Stimulated activated CD4-positive, alpha-beta T cell treated with anti-CD3 and anti-CD28 coated beads, Interleukin-15, amount 100 ng/mL, for 48 hours (primary cell): ENCODE measurements around the gene SPTA1.
"Not testable (repeated sequence)": the region's sequence is repeated elsewhere in the genome, so short reads cannot be mapped to it uniquely, and the experiment has no call there.

ENCODE experiments used
- DNase-seq, 2 donors: peaks; one replicate each; pipeline ENCODE4 v3.0.0-alpha.2; 2020; ENCODE audit warnings: low read depth in 2 of 2

SPTA1 gene

GRCh38 chr1:158686111-158687009 is at the start of gene SPTA1:
SPTA1 (minus strand) TSS chr1:158686715; CDS start chr1:158686517, 198 bp downstream.
- no peak for DNase-seq

DNA sequence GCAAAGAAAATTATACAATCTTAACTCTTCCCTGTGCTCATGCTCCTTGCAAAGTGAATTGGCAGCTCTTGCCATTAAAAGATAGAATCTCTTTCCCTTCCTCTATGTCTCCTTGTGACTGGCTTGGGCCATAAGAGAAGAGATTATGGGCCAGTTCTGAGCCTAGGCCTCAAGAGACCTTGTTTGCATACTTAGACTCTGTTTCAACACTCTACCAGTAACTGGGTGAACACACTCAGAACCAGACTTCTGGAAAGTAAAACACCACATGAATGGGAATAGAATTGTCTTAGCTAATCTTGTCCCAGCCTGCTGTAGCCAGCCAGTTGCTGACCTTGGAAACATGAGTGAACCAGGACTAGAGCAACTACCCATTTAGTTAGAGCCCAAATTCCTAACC is 49.3 kb upstream of the SPTA1 start:
- no peak for DNase-seq

DNA sequence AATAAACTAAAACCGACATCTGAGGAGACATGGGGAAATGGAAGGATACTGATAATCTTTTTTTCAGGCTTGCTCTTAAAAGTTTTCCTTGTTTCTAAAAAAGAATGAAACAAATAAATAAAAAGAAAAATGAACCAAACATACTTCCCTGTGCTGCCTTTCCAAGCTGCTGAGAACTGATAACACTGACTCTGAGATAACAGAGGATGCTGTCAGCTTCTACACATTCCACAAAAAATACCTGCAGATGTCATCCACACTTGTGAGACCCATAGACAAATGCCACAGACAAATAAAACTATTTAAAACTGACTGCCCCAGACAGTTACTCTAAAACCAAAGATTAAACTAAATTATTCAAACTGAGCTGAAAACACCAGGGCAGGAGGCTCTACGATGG is 46.0 kb upstream of the SPTA1 start:
- DNase-seq: no peak

DNA sequence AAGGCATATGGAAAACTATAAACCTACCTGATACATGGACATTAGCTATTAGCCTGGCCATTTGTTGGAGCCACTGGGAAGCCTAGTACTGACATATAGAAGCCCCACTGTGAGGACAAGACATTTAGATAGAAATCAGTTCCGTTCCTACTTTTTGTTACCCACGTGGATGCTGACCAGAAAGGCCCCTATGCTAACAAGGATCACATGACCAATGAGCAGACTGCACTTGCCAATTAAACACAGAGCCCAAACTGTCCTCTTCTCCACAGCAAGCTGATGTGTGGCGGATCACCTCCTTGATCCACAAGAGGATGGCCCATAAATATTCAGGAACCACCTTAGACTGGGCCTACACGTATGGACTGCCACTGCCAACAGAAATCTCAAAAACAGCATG is 45.2 kb upstream of the SPTA1 start:
- no peak for DNase-seq

DNA sequence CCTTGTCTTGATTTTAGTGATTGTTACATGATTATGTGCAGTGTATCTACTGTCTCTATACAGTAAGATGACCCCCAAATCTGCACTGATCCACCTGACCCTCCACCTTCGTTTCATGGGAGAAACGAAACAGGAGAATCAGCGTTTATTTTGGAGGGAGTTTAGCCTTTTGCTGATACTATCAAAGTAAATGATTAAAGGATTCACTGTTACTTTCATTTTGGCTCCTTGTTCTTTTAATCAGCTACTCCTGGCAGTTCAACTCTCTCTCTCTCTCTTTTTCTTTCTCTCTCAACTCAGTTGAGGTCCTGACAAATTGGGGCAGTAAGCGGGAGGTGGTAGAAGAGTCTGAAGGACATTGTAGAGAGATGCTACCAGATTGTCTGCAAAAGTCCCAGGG is 43.9 kb upstream of the SPTA1 start:
- DNase-seq: no peak

GRCh38 chr1:158728510-158729225 is 42.2 kb upstream of the SPTA1 start:
- no peak for DNase-seq

GRCh38 chr1:158724442-158724841 is 37.9 kb upstream of the SPTA1 start:
- DNase-seq: no peak

DNA sequence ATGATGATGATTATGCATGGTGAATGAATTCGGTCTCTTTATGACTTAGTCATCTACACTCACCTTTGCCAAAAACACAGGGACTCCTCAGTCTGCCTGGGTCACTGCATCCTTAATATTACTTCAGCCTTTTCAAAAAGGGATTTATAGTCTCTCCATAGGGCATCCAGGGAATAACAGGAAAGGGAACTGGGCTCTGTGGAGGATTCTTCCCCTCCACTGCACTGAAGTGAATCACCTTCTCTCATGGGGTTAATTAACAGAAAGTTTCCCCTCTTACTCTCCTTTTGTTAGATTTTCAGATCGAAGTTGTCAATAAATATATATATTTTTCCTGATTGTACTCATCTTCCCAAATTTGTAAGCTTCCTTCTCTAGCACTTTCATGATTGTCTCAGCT is 34.1 kb upstream of the SPTA1 start, which contains the start of gene OR6K3:
TSS of gene OR6K3 (minus strand) at position 101 of the 400 bp plus-strand sequence. CDS start 2,605 bp downstream, outside the sequence.
- DNase-seq: no peak

DNA sequence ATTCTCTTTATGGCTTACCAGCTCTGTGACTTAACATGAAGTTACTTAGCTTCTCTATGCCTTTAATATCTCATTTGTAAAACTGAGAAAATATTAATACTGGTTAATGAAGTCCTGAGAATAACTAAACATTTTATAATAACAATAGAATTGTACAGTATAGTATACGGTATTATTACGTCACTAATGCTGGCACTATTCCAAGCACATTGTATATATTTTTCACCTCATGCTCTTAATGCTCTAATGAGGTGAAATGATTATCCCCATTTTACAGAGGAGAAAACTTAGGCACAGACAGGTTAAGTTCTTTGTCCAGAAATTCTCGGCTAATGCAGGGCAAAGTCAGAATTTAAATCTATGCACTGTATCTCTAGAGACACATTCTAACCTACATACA is 33.1 kb upstream of the SPTA1 start:
- DNase-seq: no peak

- no peak for DNase-seq
Observed at GRCh38 chr1:158717344-158717743, 30.8 kb upstream of the SPTA1 start.

GRCh38 chr1:158716335-158716734 is 29.8 kb upstream of the SPTA1 start:
- no peak for DNase-seq

- DNase-seq: no peak
Observed at GRCh38 chr1:158714754-158715153, 28.2 kb upstream of the SPTA1 start.

DNA sequence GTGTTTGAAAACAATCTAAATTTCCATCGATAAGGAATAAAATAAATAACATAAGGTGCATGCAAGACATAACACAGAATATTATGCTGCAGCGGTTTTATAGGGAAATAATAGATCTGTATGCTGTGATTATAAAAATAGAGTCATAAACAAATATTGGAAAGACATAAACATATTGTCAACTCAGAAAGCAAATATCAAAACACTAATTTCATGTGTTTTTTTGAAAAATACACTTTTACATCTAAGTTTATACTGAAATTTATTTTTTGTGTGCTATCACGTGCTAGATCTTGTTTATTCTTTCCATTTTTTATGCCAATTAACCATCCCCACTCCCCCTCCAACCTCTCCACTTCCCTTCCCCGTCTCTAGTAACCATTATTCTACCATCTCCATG is 24.6 kb upstream of the SPTA1 start:
- no peak for DNase-seq

DNA sequence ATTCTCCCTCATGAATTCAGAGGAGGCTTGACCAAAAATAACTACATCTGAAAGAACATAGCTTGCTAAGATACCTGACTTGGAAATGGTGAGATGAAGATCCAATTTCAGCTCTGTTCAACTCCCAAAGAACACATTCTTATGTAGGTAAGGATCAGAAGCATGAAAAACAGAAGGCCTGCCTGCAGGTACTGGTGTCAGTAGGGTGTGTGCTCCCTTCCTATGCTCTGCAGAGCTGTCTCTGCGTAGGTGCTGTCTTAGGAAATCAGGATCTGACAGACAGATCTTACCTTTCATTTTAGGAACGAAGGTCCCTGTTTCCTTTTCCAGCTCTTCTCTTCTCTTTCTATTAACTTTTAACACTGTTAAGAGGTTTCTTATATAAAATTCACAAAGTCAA is 19.6 kb upstream of the SPTA1 start:
- DNase-seq: no peak

GRCh38 chr1:158700552-158700951 is 14.0 kb upstream of the SPTA1 start, which contains the start of gene OR6K2:
OR6K2 (minus strand) TSS chr1:158700652; CDS start chr1:158700652, 0 bp downstream.
- no peak for DNase-seq

DNA sequence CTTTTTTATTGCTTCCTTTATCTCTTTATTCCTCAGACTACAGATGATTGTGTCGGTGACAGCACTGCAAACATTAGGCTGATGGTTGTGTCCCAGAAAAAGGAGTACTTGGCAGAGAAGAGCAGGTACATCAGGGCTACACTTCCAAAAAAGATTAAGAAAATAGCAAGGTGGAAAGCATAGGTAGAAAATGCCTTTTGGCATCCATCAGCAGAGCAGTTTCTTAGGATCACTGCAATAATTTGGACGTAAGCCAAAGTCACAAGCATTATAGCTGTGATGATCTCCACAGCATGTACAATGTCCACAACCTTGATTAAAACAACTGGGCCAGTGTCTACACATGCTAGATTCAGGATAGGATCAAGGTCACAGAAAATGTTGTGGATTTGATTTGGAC is 8.1 kb upstream of the SPTA1 start:
- DNase-seq: no peak

DNA sequence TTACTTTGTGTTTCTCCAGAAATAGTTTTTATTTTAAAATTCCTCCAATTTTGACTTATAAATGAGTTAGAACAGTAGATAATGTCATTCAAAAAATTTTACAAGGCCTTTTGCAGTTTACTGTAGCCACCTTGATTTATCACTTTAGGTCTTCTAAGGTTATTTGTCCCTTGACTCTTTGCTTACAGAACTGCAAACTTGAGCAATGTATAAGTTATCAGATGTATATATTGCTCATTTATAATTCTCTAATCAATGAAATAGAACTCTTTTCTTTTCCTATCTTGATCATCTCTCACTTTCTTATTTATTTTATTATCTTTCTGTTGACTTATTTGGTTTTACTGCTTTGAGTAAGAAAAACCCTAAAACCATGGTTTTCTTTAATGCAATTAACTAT is 5.8 kb upstream of the SPTA1 start:
- DNase-seq: no peak

DNA sequence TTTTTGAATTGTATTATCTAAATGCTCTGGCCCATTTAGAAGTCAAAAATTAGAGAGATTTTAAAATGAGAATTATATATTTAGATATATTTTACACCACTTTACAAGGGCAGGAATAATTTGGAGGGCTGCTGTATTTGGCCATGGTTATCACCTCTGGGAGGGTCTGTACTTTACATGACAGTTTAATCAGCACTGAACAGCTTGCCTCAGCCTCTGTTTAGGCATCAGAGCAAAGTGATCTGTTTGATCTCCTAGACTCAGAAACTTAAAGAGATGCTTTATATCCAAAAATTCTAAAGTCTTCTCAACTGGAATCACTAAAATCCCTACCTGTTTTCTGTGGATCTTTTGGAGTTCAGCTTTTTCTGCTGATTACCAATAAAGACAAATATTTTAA is 5.4 kb upstream of the SPTA1 start:
- no peak for DNase-seq

GRCh38 chr1:158691149-158691548 is 4.6 kb upstream of the SPTA1 start:
- DNase-seq: not testable (repeated sequence)

GRCh38 chr1:158689875-158690274 is 3.4 kb upstream of the SPTA1 start:
- no peak for DNase-seq

GRCh38 chr1:158689110-158689509 is 2.6 kb upstream of the SPTA1 start:
- no peak for DNase-seq

- not testable (repeated sequence) for DNase-seq
Observed at GRCh38 chr1:158688343-158688742, 1.8 kb upstream of the SPTA1 start.

- no peak for DNase-seq
Observed at GRCh38 chr1:158687037-158687436, 522 bp upstream of the SPTA1 start.
